ENCODE results near the gene SLC4A5.
"Not testable (repeated sequence)": the region's sequence is repeated elsewhere in the genome, so short reads cannot be mapped to it uniquely, and the experiment has no call there.

Gene SLC4A5

DNA sequence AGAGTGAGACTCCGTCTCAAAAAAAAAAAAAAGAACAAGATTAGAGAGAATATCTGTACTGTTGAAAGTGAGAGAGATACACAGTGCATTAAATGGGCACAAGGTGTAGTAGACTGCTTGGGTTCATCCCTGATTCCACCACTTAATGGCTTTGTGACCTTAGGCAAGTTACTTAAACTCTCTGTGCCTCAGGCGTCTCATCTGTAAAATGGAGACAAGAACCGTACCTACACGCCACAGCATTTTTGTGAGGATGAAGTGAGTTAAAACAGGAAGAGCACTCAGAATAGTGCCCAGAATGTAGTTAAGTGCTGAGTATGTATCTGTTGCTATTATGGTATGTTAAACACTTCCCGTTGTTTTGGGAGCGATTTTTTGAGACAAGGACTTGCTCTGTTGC is 80.5 kb downstream of the SLC4A5 start:
- DNase-seq, result no peak

DNA sequence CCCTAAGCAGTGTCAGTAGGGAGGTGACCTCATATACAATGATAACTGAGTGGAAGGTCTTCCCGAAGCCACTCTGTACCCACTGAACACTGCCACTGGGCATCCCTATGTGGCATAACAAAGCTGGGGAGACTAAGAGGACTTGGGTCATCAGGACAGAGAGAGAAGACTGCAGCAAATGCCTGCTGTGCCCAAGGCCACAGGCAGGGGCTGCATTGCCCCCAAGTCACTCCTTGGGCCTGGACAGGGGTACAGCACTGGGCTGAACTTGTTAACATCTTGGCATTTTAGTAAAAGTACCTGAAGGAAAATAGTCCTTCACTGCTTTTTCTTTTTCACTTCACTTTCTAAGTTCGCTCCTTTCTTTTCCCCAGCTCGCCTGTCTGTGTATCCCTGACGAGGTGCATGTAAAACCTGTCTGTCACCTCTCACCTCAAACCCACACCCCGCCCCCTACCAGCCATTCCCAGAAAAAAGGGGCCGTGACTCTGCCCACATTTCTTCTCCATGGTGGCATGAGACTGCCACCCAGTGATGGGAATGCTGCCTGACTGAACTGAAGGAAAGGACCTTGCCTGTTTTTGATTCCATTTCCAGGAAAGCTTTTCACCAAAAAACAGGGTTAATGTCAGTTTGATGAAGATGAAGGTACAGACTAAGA is 81.9 kb downstream of the SLC4A5 start:
- no peak for DNase-seq

DNA sequence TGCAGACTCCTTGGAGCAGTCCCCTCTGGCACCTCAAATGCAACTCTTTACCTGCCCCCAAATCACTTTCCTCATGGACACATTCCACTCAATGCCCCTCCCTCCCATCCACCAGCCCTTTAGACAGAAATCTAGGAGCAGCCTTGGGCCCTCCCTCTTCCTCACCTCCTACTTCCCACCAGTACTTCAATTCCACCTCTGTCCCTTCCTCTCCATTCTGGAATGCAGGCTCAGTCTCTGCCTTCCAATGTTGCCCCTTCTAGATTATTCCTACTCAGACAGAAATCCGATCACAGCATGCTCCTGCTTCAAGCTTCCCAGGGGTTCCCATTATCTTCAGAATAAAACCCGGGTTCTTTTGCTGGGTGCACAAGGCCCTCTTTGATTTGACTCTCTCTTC is 82.7 kb downstream of the SLC4A5 start:
- no peak for DNase-seq

DNA sequence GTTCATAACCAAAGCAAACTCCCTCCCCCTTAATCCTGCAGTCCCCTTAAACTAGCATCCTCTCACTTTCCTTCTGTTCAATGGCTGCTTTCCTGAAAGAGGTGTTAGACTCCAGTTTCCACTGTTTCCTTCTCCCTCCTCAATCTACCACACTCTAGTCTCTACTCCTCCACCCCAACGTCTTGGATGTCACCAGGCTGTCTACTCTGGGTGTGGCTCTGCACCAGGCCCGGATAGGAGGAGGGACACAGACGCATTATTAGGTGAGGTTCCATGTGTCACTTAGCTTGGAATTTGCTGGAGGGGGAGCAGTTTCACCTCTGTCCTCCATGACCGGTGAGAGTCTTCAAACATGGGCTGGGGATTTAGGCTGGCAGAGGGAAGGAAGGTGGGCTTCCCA is 83.5 kb downstream of the SLC4A5 start:
- DNase-seq, result no peak

DNA sequence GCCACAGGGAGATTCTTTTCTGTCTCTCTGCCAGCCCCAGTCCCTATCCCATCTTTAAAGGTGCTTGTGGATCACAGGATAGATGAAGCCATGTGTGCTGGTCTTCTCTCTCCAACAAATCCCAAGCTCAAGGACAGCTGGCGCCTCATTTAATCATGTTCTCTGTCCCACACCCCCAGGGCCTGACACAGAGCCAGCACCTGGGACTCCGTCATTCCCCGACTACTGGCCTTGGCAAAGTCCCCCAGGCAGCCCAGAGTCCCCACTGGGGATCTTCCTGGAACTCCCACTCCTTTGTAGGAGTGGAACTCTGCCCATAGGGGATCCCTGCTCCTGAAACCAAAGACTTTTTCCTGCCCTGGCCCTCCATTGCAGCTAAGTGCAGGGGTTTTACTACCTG is 84.0 kb downstream of the SLC4A5 start:
- no peak for DNase-seq

DNA sequence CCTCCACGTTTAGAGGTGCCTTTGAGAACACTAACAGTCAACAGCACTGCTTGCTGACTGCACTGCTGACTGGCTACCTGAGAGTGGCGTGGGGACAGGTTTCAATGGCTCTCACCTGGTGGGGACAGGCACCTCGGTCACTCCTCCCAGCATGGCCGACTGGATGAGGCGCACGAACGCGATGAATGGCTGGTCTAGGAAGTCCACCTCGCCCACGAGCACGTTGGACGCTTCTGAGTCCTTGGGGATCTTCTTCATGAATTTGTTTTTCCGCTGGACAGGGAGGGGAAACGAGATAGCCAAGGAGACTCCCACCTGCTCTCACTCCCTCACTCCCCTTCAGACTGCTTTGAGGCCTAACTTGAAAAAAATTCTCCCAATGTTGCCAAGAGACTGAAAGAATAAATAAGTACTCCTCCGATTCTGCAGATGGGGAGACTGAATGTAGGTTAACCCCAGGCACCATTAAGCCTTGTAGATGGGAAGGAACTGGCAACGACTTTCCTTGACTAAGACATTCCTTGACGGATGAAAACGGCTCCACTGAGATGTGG is 87.5 kb downstream of the SLC4A5 start:
- DNase-seq, result no peak

DNA sequence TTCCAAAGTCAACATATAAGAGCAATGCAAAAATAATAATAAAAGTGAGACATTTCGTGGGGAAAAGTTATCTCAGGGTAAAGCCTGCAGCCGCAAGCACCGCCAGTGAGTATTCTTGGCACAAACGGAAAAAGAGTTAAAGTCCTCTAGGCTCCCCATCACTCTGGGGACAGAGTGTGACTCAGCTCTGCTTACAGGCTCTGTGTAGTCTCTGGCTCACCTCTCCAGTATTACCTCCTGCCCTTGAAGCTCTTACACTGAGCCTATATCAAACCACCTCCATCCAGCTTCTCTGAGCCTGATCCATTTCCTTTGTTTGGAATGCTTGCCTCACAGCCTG is 89.3 kb downstream of the SLC4A5 start:
- no peak for DNase-seq

DNA sequence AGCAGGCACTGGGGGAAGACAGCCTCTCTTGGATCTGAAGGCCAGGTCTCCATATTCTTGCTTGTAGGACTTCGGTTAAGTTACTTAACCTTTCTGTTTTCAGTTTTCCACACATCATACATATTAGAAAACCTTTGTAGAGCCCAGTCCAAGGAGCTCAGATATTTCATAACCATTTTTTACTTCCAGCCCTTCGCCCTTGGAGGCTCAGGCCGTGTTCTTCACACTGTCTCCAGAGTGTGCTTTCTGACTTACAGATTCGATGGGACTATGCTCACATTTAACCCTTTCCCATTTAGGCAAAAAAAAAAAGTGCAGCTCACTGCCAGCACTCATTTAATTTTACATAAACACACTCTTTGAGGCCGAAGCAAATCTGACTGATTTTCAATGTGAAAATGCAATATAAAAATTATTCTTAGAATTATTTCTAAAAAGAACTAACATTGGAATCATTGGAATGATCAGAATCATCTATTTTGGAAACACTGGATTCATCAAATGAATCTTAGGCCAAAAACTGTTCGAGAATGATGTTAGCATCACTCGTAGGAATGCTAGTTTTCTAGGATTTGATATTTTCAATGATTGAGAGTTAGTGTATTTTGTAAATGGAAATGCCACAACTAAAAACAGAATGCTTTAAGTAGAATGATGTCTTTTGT is 89.8 kb downstream of the SLC4A5 start:
- DNase-seq, result no peak

DNA sequence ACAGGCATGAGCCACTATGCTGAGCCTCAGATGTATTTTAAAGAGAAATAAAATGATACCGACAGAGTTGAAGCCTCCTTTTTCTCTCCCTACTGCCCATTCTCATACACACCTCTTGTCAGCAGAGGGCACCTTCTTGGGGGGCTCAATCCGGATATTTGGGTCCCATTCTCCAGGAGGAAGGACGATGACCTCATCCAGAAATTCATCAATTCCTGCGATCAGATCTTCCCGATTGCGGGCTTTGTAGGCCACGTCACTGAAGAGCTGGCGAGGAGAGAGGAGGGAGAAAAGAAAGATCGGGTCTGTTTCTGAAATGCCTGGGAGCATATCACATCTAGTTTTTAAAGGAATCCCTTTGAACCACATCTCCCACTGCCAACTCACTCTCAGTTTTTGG is 90.4 kb downstream of the SLC4A5 start:
- DNase-seq, result no peak

DNA sequence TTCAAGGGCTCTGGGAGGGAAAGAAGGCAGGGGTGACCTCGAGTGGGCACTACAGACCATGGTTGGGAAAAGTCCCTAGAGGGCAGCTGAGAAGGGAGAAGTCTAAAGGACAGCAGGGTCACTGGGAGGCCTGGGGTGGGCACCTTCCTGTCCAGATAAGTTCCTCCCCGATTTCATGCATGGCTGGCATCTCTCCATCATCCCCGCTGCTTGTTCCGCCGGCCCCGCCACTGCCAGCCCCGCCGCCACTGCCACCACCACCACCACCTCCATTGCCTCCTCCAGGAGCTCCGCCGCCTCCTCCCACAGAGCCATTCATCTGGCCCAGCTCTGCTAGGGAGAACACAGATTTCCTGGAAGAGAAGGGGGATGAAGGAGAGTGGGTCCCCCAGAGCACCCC is 91.2 kb downstream of the SLC4A5 start:
- DNase-seq, result no peak

DNA sequence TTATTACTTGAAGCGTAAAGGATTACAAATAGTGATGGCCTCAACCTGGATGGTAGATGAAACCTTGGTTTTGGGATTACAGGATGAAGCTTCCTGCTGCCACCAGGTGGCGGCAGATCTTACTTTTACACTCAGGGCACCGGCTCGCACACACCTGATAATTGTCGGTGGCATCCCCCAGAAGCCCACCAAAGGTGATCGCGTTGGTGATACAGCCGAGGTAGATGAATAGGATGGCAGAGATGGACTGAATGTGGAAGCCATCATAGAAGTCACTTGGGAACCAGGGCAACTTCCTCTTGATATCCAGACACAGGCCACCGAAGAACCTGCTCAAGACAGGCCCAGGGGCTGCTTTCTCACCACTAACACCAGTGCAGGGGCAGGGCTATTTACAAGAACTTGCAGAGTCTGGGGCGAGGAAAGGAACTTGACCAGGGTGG is 93.0 kb downstream of the SLC4A5 start:
- peak; percentile 34 for DNase-seq

DNA sequence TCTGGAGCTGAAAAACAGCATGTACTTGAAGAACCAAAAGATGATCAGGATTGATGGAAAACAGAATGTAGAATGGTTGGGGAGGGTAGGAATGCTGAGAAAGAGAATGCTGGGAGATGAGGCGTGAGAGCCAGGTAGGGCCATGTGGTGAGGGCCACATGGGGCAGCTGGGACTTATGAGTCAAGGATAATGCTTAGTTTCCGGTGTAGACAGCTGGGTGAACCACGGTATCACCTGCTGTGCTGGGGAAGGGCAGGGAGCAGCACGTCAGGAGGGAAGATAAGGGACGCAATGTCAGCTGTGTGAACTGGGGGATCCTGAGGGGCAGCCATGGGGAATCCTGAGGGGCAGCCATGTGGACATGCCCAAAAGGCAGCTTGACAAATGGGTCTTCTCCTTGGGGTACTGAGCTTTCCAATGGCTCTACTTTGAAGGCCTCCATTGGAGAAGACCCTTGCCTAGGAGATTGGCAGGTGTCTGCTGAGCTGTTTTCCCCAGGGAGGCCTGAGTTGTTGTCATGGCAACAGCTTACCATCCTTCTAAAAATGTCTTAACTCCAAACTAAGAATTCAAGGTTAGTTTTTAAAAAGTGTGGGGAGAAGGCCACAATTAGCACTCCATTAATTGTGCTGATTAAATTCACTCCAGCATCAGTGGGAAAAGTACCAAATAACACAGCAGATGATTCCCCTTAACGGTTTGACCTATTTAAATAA is 93.7 kb downstream of the SLC4A5 start:
- DNase-seq, result no peak

DNA sequence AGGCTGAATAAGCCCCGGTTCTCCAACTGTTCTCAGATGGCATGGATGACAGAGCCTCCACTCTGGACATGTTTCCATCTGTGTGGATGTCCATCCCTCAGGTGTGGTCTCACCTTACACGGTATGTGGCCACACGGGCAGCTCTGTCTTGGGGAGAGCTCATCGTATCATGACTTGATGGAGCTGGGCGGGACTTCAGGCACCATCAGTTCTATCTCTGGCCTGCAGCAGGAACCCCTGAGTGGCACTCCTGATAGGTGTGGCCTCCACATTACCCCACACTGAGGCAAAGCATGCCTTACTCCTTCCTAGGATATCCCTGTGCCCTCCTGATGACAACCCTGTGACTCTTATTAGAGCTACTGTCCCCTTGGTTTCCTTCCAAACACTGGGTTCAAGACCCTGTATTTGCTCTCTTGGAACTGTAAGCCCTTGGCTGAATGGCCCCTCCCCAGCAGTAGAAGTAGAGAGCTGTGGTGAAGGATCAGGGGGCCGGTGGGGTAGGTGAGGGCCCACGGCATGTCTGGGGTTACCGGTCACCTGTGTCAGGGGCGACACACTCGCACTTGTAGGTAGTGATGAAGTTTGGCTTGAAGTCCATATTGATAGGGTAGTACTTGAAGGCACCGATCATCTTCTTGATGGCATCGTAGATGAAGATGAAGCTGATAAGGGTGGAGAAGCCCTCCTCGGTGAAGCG is 96.6 kb downstream of the SLC4A5 start:
- no peak for DNase-seq

DNA sequence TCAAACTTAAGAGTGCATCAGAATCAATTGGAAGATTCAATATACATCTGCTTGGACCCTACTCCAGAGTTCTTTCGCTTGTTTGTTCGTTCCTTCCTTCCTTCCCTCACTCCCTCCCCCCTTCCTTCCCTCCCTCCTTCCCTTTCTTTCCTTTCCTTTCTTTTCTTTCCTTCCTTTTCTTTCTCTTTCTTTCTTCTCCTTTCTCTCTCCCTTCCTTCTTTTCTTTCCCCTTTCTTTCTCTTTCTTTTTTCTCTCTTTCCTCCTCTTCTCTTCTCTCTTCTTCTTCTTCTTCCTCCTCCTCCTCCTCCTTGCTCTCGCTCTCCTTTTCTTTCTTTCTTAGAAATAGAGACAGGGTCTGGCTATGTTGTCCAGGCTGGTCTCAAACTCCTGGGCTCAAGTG is 98.9 kb downstream of the SLC4A5 start:
- DNase-seq, result no peak

DNA sequence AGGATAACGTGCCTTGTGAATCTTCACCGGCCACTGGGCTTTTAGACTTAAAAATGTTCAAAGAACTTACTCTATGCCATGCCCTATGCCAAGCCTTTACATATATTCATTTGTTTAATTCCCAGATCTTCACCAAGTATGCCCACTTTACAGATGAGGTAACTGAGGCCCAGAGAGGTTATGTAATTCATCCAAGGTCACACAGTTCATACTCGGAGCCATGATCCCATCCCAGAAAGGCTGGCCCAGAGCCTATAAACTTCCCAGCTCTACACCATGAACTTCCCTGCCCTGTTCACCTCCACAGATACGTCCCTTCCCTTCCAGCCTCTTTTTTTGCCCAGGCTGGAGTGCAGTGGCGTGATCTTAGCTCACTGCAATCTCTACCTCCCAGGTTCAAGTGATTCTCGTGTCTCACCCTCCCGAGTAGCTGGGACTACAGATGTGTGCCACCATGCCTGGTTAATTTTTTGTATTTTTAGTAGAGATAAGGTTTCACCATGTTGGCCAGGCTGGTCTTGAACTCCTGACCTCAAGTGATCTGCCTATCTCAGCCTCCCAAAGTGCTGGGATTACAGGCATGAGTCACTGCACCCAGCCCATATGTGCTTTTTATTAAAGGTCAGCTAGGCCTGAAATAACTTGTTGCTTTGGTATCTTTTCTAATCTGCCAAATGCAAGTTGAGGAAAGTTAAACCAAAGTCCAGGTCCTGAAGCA is 100.7 kb downstream of the SLC4A5 start:
- no peak for DNase-seq

DNA sequence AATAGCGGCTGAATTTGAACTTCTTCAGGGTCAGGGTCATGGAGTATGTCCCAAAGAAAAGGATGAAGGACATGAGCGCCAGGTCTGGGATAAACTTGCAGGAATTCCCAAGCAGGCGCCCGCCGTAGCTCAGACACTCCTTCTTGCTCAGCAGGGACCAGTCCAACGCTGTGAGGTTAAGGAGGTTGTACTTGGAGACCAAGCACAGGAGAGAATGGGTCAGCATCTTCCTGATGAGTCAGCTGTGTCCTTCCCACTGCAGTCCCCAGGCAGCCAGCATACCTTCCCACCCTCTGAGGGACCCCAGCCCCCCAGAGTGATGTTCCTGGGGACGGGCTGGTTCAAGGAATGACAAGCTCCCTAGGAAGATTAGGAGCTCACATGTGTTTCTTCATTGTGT is 103.9 kb downstream of the SLC4A5 start:
- no peak for DNase-seq

DNA sequence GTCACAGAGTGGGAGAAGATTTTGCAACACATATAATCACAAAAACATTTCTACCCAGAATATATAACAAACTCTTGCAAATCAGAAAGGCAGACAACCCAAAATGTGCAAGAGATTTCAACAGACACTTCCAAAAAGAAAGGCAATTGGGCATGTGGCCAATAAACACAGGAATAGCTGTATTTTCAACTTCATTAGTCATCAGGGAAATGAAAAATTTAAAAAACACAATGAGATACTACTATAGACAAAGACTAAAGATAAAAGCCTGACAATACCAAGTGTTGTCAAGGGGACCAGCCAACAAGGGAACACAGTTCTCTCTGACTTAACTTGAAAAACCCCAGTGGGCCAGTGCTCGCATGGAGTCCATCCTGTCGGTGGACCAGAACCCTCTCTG is 104.3 kb downstream of the SLC4A5 start:
- no peak for DNase-seq

DNA sequence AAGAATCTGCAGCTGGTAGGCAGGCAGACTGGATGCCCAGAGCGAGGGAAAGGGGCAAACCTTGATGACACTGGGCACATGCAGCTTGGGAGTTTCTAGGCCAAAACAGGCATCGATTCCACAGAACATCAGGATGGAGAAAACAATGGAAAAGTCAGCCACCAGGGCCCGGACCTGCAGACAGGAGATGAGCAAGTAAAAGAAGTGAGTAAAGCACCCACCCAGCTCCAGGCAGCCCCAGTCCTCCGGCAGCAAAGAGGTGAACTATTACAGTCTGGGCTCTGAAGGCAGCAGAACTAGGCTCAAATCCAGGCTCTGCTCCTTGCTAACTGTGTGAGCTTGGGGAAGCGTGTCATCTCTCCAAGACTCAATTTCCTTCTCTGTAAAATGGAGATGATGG is 108.2 kb downstream of the SLC4A5 start:
- no peak for DNase-seq

DNA sequence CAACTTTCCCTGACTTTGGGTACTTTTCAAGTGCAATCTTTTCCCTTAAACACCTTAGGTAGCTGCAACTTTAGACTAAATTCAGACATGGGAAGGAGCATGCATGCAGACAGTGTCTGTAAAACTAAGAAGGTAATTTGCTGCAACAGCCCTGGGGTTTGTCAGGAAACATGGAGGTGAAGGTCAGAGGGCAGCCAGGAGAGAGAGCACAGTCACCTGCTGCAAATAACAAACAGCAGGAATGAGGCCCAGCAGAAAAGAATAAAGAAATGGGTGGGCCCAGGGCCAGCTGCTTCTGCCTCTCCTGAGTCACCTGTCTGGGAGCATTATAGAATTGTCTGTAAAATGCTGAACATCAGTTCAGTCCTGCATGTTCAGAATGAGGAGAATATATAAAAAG is 109.6 kb downstream of the SLC4A5 start:
- DNase-seq, result no peak

DNA sequence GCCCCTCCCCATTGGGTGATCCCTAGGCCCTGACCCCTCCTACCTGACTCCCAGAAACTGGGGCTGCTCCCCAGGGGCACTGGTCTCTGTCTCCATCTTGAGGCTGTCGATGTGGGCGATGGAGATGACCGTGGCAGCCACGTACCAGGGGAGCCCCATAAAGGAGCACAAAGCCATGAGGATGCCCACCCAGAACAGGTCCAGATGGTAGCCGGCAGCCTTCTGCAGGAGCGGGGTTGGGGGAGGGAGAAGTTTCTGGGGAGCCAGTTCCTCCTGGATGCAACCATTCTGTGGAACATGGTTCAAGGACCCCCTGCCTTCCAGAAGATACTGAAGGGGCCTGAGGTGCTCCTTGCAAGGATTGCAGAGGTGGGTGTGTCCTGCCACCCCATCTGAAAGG is 110.8 kb downstream of the SLC4A5 start:
- DNase-seq, result no peak

DNA sequence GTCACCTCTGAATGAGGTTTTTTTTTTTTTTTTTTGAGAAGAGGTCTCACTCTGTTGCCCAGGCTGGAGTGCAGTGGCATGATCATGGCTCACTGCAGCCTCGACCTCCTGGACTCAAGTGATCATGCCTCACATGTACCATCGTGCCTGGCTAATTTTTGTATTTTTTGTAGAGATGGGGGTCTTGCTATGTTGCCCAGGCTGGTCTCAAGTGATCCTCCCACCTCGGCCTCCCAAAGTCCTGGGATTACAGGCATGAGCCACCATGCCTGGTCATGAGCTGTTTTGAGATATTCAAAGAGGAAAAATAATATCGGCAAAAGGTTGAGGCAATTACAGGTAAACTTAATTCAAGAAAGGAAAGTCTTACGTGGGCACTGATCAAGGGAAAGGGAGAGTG is 113.4 kb downstream of the SLC4A5 start:
- not testable (repeated sequence) for DNase-seq

DNA sequence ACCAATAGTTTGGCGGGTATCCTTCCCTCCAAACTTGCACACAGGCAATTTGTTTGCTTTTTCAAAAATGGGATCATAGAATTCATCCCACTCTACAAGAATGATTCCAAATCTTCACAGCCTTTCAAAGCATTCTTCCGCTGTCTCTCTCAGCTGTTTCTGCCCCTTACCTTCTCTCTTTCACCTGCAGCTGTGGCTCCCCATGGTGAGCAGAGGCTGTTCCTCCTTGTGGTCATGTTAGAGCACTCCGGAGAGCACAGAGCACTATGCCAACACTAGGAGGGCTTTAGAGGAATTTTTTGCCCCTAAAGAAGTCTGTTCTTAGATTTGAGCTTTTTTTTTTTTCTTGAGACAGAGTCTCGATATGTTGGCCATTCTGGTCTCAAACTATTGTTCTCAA is 114.4 kb downstream of the SLC4A5 start:
- DNase-seq, result no peak

DNA sequence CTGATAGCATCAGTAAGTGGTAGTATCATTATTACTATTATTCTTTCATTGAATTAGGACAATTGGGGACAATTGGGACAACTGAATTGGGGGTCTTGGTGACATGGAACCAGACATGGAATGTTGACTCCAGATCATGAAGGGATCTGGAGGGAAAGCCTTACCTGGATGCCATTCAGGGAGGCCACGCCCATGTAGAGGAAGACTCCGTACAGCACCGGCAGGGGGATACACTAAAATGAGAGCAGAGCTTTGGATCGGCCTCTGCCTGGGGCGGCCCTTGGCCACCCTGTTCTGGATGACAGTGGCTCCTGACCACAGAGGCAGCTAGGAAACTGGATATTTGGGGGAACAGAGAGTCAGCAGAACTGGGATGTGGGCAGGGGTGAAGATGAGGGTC is 115.6 kb downstream of the SLC4A5 start:
- DNase-seq, result no peak
